Embryonic facial prominence (tissue), 1 donor: ENCODE results near the gene KANSL1.
"Not testable (repeated sequence)": the region's sequence is repeated elsewhere in the genome, so short reads cannot be mapped to it uniquely, and the experiment has no call there.

Experiments
- DNase-seq: peaks from one replicate; pipeline ENCODE4 v3.0.0-alpha.2; 2016; ENCODE audit errors: extremely low spot score

Gene KANSL1

GRCh38 chr17:46117850-46118696 lies 75.2 kb downstream of the KANSL1 start:
- DNase-seq, result no peak

GRCh38 chr17:46117117-46117516 lies 76.1 kb downstream of the KANSL1 start:
- no peak for DNase-seq

DNA sequence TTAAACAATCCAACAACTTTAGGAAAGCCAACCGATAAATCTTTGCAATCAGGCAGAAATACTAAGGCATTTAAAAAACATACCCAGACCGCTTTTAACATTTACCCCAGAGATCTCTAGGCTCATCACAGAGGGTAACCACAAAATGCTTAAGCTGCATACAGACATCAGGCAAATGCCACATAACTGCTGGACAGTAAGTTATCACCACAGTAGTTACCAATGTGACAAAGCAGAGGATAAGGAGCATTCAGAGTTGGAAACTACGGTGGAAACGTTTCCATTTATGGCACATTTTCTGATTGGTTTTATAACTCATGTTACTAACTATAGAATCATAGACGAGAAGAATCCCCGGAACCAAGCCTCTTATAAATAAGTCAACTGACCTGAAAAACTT lies 77.5 kb downstream of the KANSL1 start:
- no peak for DNase-seq

GRCh38 chr17:46111236-46111635 lies 82.0 kb downstream of the KANSL1 start:
- not testable (repeated sequence) for DNase-seq

- DNase-seq, result no peak
Measured at GRCh38 chr17:46110219-46110618, 83.0 kb downstream of the KANSL1 start.

DNA sequence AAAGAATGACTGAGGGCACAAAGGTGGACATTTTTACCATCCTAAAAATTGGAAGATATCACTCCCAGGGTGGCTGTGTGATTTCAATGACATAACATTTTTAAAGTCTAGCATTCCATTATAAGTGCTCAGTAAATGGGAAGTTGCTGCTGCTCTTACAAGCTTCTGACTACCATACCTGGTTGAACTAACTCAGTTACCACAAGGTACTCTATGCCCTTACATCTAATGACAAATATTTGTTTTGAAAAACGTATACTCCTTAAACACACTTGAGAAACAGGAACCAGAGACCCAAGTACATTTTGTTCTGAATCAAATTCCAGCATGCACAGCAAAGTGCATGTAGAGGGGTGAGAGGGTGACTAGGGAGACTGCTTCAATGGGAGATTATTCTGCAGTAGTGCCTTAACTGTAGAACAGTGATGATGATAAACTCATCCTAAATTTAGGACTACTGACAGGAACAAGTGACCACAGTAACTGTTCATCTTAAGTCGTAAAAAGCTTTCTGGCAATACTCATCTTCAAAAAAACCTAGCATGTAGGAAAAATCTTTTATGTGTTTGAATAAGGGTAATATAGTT lies 83.5 kb downstream of the KANSL1 start:
- no peak for DNase-seq

GRCh38 chr17:46108550-46109110 lies 84.6 kb downstream of the KANSL1 start:
- DNase-seq, result no peak

DNA sequence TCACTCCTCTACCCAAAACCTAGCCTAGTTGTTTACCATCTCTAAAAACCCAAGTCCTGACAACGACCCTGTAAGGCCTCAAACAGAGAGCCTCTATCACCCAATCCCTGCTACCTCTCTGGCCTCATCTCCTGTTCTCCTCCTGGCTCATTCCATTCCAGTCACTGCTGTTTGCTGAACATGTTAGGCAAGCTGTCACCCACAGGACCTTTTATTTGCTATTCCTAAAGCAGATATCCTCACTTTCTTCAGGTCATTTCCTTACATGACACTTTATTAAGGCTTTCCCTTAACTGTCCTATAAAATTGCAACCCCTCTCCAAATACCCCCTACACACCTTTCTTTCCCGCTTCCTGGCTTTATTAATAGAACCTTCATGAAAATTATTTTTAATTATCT lies 85.1 kb downstream of the KANSL1 start:
- no peak for DNase-seq

DNA sequence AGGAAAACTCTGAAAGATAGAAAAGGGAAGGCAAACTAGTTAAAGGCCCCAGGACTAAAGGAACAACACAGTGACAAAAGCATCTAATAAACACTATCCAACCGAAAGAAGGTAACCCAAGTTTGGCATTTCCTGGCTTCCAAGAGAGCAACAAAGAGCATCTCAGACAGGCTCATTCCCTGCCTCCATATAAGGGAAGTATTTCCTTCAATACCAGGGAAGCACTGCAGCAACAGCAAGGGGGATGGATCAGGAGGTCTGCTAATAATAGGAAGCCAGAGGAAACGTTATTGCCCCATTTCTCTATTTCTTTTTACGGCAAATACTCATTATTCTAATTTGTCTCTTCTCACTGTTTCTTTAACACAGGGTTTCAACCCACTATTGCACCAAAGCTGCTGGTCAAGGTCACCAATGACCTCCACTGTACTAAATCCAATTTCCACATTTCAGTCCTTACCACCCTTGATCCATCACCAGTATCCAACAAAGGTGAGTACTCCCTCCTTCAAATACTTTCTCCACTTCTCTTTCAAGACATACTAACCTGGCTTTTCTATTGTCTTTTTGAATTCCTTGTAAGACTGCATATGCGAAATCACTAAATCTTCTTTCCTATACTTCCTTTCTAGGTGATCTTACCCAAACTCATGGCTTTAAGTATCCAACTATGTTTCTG lies 86.1 kb downstream of the KANSL1 start:
- no peak for DNase-seq

GRCh38 chr17:46102806-46103205 lies 90.4 kb downstream of the KANSL1 start:
- DNase-seq, result not testable (repeated sequence)

DNA sequence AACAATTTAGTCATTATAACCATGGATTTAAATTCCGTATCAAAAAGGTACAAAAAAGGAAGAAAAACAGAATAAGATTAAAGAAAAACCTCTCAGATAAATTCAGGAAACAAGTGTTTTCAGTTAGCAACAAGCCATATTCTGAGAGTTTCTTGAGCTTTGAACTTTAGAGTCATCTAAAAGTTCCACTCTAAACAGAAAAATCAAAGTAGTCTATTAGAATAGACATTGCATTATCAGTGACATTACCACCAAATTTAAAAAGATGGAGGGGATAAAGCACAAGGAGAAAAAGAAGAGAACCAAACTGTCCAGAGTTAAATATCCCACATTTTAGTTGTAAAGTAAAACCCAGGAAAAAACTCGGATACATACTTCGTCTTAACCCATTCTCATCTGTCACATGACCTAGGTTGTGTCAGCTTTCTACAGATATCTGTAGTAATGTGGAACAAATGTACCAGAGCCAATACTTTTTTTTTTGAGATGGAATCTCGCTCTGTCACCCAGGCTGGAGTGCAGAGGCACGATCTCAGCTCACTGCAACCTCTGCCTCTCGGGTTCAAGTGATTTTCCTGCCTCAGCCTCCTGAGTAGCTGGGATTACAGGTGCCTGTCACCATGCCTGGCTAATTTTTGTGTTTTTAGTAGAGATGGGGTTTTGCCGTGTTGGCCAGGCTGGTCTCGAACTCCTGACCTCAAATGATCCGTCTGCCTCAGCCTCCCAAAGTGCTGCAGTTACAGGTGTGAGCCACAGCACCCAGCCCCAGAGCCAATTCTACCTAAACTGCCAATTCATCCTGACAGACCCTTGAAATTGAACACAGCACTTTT lies 91.2 kb downstream of the KANSL1 start:
- DNase-seq, result not testable (repeated sequence)

DNA sequence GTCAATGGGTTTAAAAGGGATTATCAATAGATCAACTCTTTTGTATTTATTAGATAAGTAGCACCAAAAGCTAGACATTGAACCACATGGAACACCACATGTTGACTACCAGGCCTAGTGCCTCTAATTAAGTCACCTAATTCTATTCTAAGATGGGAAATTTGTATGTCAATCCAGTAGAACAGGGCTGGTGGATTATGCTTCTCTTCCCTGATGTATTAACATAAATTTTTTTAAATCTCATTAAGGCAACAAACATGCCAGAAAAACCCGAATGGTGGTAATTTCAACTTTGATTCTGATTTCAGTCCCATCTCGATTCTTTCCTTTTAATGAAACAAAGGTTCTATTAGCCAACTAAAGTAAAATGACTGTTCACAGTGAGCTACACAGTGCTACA lies 92.6 kb downstream of the KANSL1 start:
- no peak for DNase-seq

GRCh38 chr17:46099865-46100264 lies 93.4 kb downstream of the KANSL1 start:
- DNase-seq, result no peak

DNA sequence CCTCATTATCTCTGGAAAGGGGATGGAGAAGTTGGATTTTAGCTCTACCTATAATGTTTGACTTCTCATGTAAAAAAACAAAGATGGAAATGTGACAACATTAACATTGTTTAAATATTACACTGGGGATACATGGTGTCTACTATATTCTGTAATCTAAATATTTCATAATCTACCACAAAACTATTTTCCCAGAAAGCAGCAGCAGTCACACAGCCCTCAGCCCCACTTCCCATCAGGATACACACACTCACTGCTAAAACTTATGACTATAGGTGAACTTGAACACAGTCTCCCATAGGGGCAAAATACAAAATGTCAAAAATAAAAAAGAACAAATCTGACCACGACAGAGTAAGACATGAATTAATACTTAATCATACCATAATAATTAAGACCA lies 95.7 kb downstream of the KANSL1 start:
- DNase-seq, result no peak

DNA sequence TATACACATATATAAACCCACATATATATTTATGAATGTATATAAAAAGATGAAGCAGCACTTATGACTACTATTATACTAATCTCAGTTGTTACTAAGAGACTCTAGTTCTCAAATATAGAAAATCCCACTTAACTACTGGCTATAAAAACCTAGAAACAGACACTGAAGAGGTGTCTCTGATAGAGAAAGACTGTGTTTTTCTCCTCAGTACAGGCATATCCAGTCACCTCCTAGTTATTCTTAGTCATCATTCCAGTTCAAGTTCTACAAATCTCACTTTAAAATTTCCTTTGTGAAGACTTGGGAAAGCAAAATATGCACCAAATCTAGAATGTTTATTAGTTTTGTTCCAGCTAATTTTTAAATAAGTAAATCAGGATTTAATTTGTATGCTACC lies 100.2 kb downstream of the KANSL1 start:
- no peak for DNase-seq

- no peak for DNase-seq
Measured at GRCh38 chr17:46090871-46091270, 102.4 kb downstream of the KANSL1 start.

- no peak for DNase-seq
Measured at GRCh38 chr17:46089389-46089965, 103.8 kb downstream of the KANSL1 start.

GRCh38 chr17:46088595-46088994 lies 104.6 kb downstream of the KANSL1 start:
- no peak for DNase-seq

DNA sequence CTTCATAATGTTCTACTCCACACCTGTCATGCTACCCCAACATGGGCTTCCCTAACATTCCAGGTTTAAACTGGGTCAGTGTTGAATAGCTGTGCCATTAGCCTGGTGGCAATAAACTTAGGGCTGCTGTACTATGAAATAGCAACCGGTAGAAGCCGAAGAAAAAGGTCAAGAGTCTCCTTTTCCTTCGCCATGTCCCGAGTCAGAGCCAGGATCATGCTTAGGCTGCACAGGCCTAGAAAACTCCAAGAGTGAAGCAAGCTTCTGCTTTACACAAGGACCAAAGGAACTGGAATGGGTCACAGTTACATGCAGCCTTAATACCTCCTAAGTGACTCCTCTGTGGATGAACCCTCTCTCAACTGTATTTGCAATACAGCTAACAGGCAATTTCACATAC lies 105.4 kb downstream of the KANSL1 start:
- DNase-seq, result not testable (repeated sequence)

DNA sequence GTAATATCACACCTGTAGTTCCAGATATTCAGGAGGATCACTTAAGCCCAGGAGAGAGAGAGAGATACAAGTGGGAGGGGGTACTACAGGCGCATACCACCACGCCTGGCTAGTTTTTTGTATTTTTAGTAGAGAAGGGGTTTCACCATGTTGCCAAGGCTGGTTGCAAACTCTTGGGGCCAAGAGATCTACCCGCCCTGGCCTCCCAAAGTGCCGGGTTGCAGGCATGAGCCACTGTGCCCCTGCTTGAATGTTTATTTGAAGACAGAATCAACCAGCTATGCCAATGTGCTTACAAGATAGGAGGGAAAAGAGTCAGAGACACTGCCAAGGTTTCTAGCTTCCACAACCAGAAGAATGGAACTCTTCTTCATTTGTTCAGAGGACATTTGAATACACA lies 106.4 kb downstream of the KANSL1 start:
- no peak for DNase-seq

DNA sequence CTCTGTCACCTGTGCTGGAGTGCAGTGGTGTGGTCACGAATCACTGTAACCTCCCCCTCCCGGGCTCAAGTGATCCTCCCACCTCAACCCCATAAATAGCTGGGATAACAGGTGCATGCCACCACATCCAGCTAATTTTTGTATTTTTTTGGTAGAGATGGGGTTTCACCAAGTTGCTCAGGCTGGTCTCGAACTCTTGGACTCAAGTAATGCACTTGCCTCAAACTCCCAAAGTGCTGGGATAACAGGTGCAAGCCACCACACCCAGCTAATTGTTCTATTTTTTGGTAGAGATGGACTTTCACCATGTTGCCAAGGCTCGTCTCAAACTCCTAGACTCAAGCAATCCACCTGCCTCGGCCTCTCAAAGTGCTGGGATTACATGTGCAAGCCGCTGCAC lies 107.7 kb downstream of the KANSL1 start:
- DNase-seq, result no peak
